NCI-H2171 (cell line): ENCODE measurements around the gene TOPAZ1.

Experiments
- DNase-seq: peaks from one replicate; lab custom pipeline; 2025; lab: John Stamatoyannopoulos, UW

Gene TOPAZ1

GRCh38 chr3:44242721-44243120 lies 1.0 kb downstream of the TOPAZ1 start:
- no peak for DNase-seq

GRCh38 chr3:44248152-44248551 lies 6.5 kb downstream of the TOPAZ1 start:
- no peak for DNase-seq

- no peak for DNase-seq
Measured at GRCh38 chr3:44252332-44252959, 10.8 kb downstream of the TOPAZ1 start.

GRCh38 chr3:44259404-44259803 lies 17.7 kb downstream of the TOPAZ1 start:
- no peak for DNase-seq

GRCh38 chr3:44264146-44264545 lies 22.5 kb downstream of the TOPAZ1 start:
- no peak for DNase-seq

GRCh38 chr3:44265815-44266214 lies 24.1 kb downstream of the TOPAZ1 start:
- no peak for DNase-seq

- DNase-seq, result no peak
Measured at GRCh38 chr3:44272191-44272590, 30.5 kb downstream of the TOPAZ1 start.

- DNase-seq, result no peak
Measured at GRCh38 chr3:44277925-44278324, 36.2 kb downstream of the TOPAZ1 start.

- DNase-seq, result no peak
Measured at GRCh38 chr3:44280077-44280476, 38.4 kb downstream of the TOPAZ1 start.

GRCh38 chr3:44280631-44281030 lies 38.9 kb downstream of the TOPAZ1 start:
- DNase-seq, result no peak

- no peak for DNase-seq
Measured at GRCh38 chr3:44284949-44285348, 43.3 kb downstream of the TOPAZ1 start.

GRCh38 chr3:44289882-44290462 lies 48.3 kb downstream of the TOPAZ1 start:
- DNase-seq, result no peak

- no peak for DNase-seq
Measured at GRCh38 chr3:44292276-44292675, 50.6 kb downstream of the TOPAZ1 start.

GRCh38 chr3:44292947-44293346 lies 51.3 kb downstream of the TOPAZ1 start:
- no peak for DNase-seq

- no peak for DNase-seq
Measured at GRCh38 chr3:44297255-44297654, 55.6 kb downstream of the TOPAZ1 start.

GRCh38 chr3:44301746-44302145 lies 60.1 kb downstream of the TOPAZ1 start:
- DNase-seq, result no peak

- no peak for DNase-seq
Measured at GRCh38 chr3:44309500-44309899, 67.8 kb downstream of the TOPAZ1 start.

- no peak for DNase-seq
Measured at GRCh38 chr3:44318891-44319311, 77.2 kb downstream of the TOPAZ1 start.

GRCh38 chr3:44321335-44321734 lies 79.6 kb downstream of the TOPAZ1 start:
- no peak for DNase-seq

GRCh38 chr3:44323341-44323955 lies 81.8 kb downstream of the TOPAZ1 start:
- peak; percentile 13 for DNase-seq

GRCh38 chr3:44324584-44324983 lies 82.9 kb downstream of the TOPAZ1 start:
- no peak for DNase-seq

- DNase-seq, result no peak
Measured at GRCh38 chr3:44326019-44326418, 84.3 kb downstream of the TOPAZ1 start.

- no peak for DNase-seq
Measured at GRCh38 chr3:44326515-44326914, 84.8 kb downstream of the TOPAZ1 start.

GRCh38 chr3:44329946-44330345 lies 88.3 kb downstream of the TOPAZ1 start:
- DNase-seq, result no peak
